ENCODE results near the gene WDR62.

DNA sequence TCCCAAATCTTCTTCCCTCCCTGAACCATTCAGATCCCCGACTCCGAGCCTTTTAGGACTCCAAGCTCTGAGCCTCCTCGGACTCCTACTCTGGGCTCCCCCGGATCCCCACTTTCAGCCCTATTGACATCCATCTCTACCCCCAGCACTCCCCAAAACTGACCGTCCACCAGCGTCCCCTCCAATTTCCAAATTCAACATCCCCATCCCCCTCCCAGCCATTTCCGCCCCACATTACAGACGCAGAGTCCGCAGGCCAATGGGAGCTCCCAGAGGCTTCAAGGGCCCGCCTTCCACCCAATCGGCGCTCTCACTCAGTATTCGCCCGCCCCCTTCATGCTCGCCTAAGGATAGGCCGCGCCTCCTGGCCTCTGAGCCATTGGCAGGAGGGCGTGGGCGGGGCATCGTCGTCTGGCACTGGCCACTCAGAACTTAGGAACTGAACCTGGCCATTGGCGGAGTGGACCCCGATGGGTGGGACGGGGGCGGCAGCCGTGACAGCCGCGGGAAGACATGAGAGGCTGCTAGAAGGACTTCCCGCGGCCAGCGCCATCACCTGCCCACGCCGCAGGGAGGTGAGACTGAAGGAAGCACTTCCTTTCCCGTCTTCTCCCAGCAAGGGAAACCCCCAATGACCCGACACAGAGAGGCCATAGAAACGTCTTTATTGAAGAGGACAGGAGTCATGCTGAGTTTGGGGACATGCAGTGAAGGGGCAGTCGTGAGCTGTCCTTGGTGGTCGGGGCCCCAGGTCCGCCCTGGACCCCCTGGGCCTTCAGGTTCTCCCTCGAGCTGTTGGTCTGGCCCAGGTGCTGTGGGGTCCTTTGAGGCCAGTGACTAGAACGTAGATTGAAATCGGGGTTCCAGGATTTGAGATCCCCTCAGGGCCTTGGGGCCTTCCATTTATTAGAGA lies 40.4 kb upstream of the WDR62 start, which contains the start of gene ALKBH6:
- TF ChIP-seq, protein P1, sequence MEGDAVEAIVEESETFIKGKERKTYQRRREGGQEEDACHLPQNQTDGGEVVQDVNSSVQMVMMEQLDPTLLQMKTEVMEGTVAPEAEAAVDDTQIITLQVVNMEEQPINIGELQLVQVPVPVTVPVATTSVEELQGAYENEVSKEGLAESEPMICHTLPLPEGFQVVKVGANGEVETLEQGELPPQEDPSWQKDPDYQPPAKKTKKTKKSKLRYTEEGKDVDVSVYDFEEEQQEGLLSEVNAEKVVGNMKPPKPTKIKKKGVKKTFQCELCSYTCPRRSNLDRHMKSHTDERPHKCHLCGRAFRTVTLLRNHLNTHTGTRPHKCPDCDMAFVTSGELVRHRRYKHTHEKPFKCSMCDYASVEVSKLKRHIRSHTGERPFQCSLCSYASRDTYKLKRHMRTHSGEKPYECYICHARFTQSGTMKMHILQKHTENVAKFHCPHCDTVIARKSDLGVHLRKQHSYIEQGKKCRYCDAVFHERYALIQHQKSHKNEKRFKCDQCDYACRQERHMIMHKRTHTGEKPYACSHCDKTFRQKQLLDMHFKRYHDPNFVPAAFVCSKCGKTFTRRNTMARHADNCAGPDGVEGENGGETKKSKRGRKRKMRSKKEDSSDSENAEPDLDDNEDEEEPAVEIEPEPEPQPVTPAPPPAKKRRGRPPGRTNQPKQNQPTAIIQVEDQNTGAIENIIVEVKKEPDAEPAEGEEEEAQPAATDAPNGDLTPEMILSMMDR (IDR thresholded peaks at IDR 0.05; ENCODE audit: insufficient read depth, low read depth, low read length): no peak
- no peak for TF ChIP-seq EZH2 (IDR thresholded peaks at IDR 0.05; ENCODE audit: insufficient read depth, low read length)
